Activated CD4-positive, alpha-beta T cell treated with anti-CD3 and anti-CD28 coated beads for 36 hours (primary cell): ENCODE measurements around the gene CASS4. TPM values are rescaled to one million over a fixed set of nuclear protein-coding genes. Genes with fewer than 3 reads are reported as not detected.
"Not testable (repeated sequence)": the region's sequence is repeated elsewhere in the genome, so short reads cannot be mapped to it uniquely, and the experiment has no call there.

ENCODE experiments used
- ATAC-seq: fragments of 200-7000 bp; cut with Tn5 transposase; one replicate; pipeline ENCODE4 v1.10.0; 2021; ENCODE audit warnings: mild to moderate bottlenecking, moderate library complexity
- CTCF ChIA-PET: fragments of 350-600 bp; sonication (Branson Sonifier 250); formaldehyde crosslinking; loops from one replicate; lab custom pipeline; 2021; ENCODE audit warnings: antibody characterized with exemption; lab: Charles Lee
- POLR2A ChIA-PET: fragments of 350-600 bp; sonication (Branson Sonifier 250); formaldehyde crosslinking; loops from one replicate; lab custom pipeline; 2021; ENCODE audit warnings: antibody characterized with exemption, inconsistent platforms; lab: Charles Lee
- DNase-seq: peaks from one replicate; pipeline ENCODE4 v3.0.0-alpha.2; 2020
- H3K27ac Mint-ChIP-seq: one replicate; pipeline ENCODE4 v1.8.0; 2021; ENCODE audit warnings: mixed read lengths
- H3K27me3 Mint-ChIP-seq: one replicate; pipeline ENCODE4 v1.8.0; 2021; ENCODE audit warnings: mixed read lengths
- H3K36me3 Mint-ChIP-seq: one replicate; pipeline ENCODE4 v1.8.0; 2021; ENCODE audit warnings: low read depth, mixed read lengths
- H3K4me1 Mint-ChIP-seq: one replicate; pipeline ENCODE4 v1.8.0; 2021; ENCODE audit warnings: mixed read lengths
- H3K4me3 Mint-ChIP-seq: one replicate; pipeline ENCODE4 v1.8.0; 2021; ENCODE audit warnings: mild to moderate bottlenecking, moderate library complexity, mixed read lengths
- H3K9me3 Mint-ChIP-seq: one replicate; pipeline ENCODE4 v1.8.0; 2021; ENCODE audit warnings: low read depth, mixed read lengths
- intact Hi-C, 2 experiments: fragments of 100-400 bp; cut with DNase I in 1 of 2; cut with micrococcal nuclease in 1 of 2; formaldehyde crosslinking; loops; one replicate each; pipeline versions ENCODE4 v1.14.2 to v1.15.1; 2022 to 2024; cut with DNase I, micrococcal nuclease
- total RNA-seq, 2 experiments: library from RNA; stranded (reverse); gene quantifications; one replicate each; pipeline ENCODE4 v1.2.3, GENCODE V29; 2021

Gene CASS4
- total RNA-seq, 2 experiments from 2014 or later = 5.1 to 5.6 TPM

- not testable (repeated sequence) for ATAC-seq, H3K9me3 Mint-ChIP-seq, H3K27me3 Mint-ChIP-seq, DNase-seq
- intact Hi-C loops = loop anchor here in 1 of 2 experiments (10.0 kb wide), 2 partner anchors 944 to 984 kb away; partner anchors contain the start of genes RAE1 and RBM38
- Mint-ChIP-seq H3K4me3 (peak overlapping the region; percentile 69), H3K36me3 (peaks cover 44% of the 10 kb centered on the region), H3K27ac (peak overlapping the region; percentile 94), H3K4me1 (peaks cover 41% of the 10 kb centered on the region)
- POLR2A ChIA-PET = interaction anchor here (0.6 to 1.6 kb wide), 3 partner anchors 17 to 58 kb away, joined by 3 to 6 read pairs (median 4); partner anchors contain the start of genes AURKA and CSTF1
- CTCF ChIA-PET = interaction anchor here (0.8 to 2.9 kb wide), 7 partner anchors 10 to 93 kb away, joined by 3 to 14 read pairs (median 7); partner anchors contain the start of genes AURKA and CSTF1
These were observed 773 bp upstream of the CASS4 start for GRCh38 chr20:56411287-56411686.

- H3K4me3 Mint-ChIP-seq = peak overlapping the region; percentile 69
- peaks cover 33% of the 10 kb centered on the region for H3K36me3 Mint-ChIP-seq
- intact Hi-C loops = loop anchor here (1.0 to 10.0 kb wide), 3 partner anchors 56 to 982 kb away; partner anchors contain the start of genes RAE1 (in 1 of the 2), RBM38 (in 1 of the 2) and RTF2 (in 1 of the 2)
- H3K27me3 Mint-ChIP-seq = no peaks in the 10 kb centered on the region
- peaks cover 52% of the 10 kb centered on the region for H3K4me1 Mint-ChIP-seq
- DNase-seq (no peak), ATAC-seq (no peak)
- ChIA-PET CTCF (interaction anchor here (0.7 to 2.9 kb wide), 7 partner anchors 9 to 138 kb away, joined by 3 to 14 read pairs (median 7); partner anchors contain the start of genes AURKA and CSTF1), POLR2A (interaction anchor here (0.7 to 1.6 kb wide), 4 partner anchors 14 to 57 kb away, joined by 3 to 6 read pairs (median 3); partner anchors contain the start of genes AURKA, CSTF1 and RTF2)
- H3K27ac Mint-ChIP-seq = peak overlapping the region; percentile 94
- peaks cover 1% of the 10 kb centered on the region for H3K9me3 Mint-ChIP-seq
These were observed 372 bp downstream of the CASS4 start for GRCh38 chr20:56412473-56412790.

- ChIA-PET POLR2A (interaction anchor here (1.1 to 1.6 kb wide), 3 partner anchors 13 to 20 kb away, joined by 3 to 6 read pairs (median 4); partner anchors contain the start of genes AURKA and CSTF1), CTCF (interaction anchor here (1.0 to 2.9 kb wide), 4 partner anchors 9 to 18 kb away, joined by 4 to 14 read pairs (median 14); no protein-coding TSS in a partner anchor)
- DNase-seq = no peak
- Mint-ChIP-seq H3K36me3 (peaks cover 31% of the 10 kb centered on the region), H3K4me1 (peaks cover 58% of the 10 kb centered on the region), H3K27ac (peak overlapping the region; percentile 94), H3K4me3 (peak overlapping the region; percentile 69), H3K27me3 (no peaks in the 10 kb centered on the region), H3K9me3 (peaks cover 1% of the 10 kb centered on the region)
- intact Hi-C loops = loop anchor here (1.0 to 10.0 kb wide), 3 partner anchors 55 to 982 kb away; partner anchors contain the start of genes RAE1 (in 1 of the 2), RBM38 (in 1 of the 2) and RTF2 (in 1 of the 2)
- no peak for ATAC-seq
These were observed 889 bp downstream of the CASS4 start for GRCh38 chr20:56412949-56413348.

GRCh38 chr20:56414842-56415765 lies 3.0 kb downstream of the CASS4 start:
- CTCF ChIA-PET = interaction anchor here (0.7 to 1.3 kb wide), 2 partner anchors 18 to 101 kb away, joined by 3 to 5 read pairs; no protein-coding TSS in a partner anchor
- peaks cover 76% of the 10 kb centered on the region for H3K4me1 Mint-ChIP-seq
- DNase-seq (peak; percentile 89), ATAC-seq (peak; percentile 72)
- H3K4me3 Mint-ChIP-seq = peak overlapping the region; percentile 48
- peak overlapping the region; percentile 88 for H3K27ac Mint-ChIP-seq
- H3K36me3 Mint-ChIP-seq = peaks cover 31% of the 10 kb centered on the region
- intact Hi-C loops = loop anchor here (1.0 to 10.0 kb wide), 7 partner anchors 23 to 980 kb away; partner anchors contain the start of genes AURKA (in 2 of the 2), CSTF1 (in 2 of the 2), FAM210B (in 1 of the 2) and RAE1 (in 1 of the 2)
- peaks cover 1% of the 10 kb centered on the region for H3K9me3 Mint-ChIP-seq
- no peaks in the 10 kb centered on the region for H3K27me3 Mint-ChIP-seq
- POLR2A ChIA-PET = interaction anchor here (1.2 kb wide), 1 partner anchor 9 kb away, joined by 3 read pairs; no protein-coding TSS in a partner anchor

- DNase-seq (no peak), ATAC-seq (no peak)
- peaks cover under 1% of the 10 kb centered on the region for H3K9me3 Mint-ChIP-seq
- ChIA-PET CTCF (interaction anchor here (0.6 to 1.8 kb wide), 4 partner anchors 9 to 52 kb away, joined by 3 to 4 read pairs (median 4); no protein-coding TSS in a partner anchor), POLR2A (interaction anchor here (1.4 kb wide), 1 partner anchor 37 kb away, joined by 7 read pairs; no protein-coding TSS in a partner anchor)
- peaks cover 26% of the 10 kb centered on the region for H3K36me3 Mint-ChIP-seq
- peak overlapping the region; percentile 95 for H3K27ac Mint-ChIP-seq
- no peak overlapping the region for H3K4me3 Mint-ChIP-seq
- intact Hi-C loops = loop anchor here (5.0 to 10.0 kb wide), 3 partner anchors 35 to 977 kb away; partner anchors contain the start of genes RAE1 (in 1 of the 2) and RBM38 (in 1 of the 2)
- no peaks in the 10 kb centered on the region for H3K27me3 Mint-ChIP-seq
- H3K4me1 Mint-ChIP-seq = peaks cover 87% of the 10 kb centered on the region
These were observed 5.3 kb downstream of the CASS4 start for GRCh38 chr20:56417402-56417801.

GRCh38 chr20:56417911-56418310 lies 5.9 kb downstream of the CASS4 start:
- Mint-ChIP-seq H3K9me3 (no peaks in the 10 kb centered on the region), H3K36me3 (peaks cover 21% of the 10 kb centered on the region), H3K27me3 (no peaks in the 10 kb centered on the region), H3K4me3 (peak overlapping the region; percentile 53), H3K27ac (peak overlapping the region; percentile 95), H3K4me1 (peaks cover 87% of the 10 kb centered on the region)
- DNase-seq = no peak
- no peak for ATAC-seq
- POLR2A ChIA-PET = interaction anchor here (1.4 to 1.6 kb wide), 2 partner anchors 25 to 37 kb away, joined by 4 to 7 read pairs; no protein-coding TSS in a partner anchor
- intact Hi-C loops = loop anchor here (5.0 to 10.0 kb wide), 3 partner anchors 34 to 977 kb away; partner anchors contain the start of genes RAE1 (in 1 of the 2) and RBM38 (in 1 of the 2)
- CTCF ChIA-PET = interaction anchor here (0.6 to 1.8 kb wide), 6 partner anchors 9 to 51 kb away, joined by 3 to 4 read pairs (median 3); no protein-coding TSS in a partner anchor

- peaks cover 85% of the 10 kb centered on the region for H3K4me1 Mint-ChIP-seq
- no peaks in the 10 kb centered on the region for H3K9me3 Mint-ChIP-seq
- H3K36me3 Mint-ChIP-seq = peaks cover 19% of the 10 kb centered on the region
- peak; percentile 39 for ATAC-seq
- H3K4me3 Mint-ChIP-seq = peak overlapping the region; percentile 53
- no peak for DNase-seq
- intact Hi-C loops = loop anchor here (5.0 to 10.0 kb wide), 3 partner anchors 34 to 976 kb away; partner anchors contain the start of genes RAE1 (in 1 of the 2) and RBM38 (in 1 of the 2)
- no peaks in the 10 kb centered on the region for H3K27me3 Mint-ChIP-seq
- ChIA-PET POLR2A (interaction anchor here (1.4 to 1.6 kb wide), 2 partner anchors 25 to 36 kb away, joined by 4 to 7 read pairs; no protein-coding TSS in a partner anchor), CTCF (interaction anchor here (0.6 to 1.8 kb wide), 8 partner anchors 10 to 51 kb away, joined by 3 to 9 read pairs (median 4); no protein-coding TSS in a partner anchor)
- peak overlapping the region; percentile 95 for H3K27ac Mint-ChIP-seq
These were observed 6.4 kb downstream of the CASS4 start for GRCh38 chr20:56418385-56418861.

- ATAC-seq (no peak), DNase-seq (no peak)
- Mint-ChIP-seq H3K27me3 (no peaks in the 10 kb centered on the region), H3K27ac (peak overlapping the region; percentile 49), H3K4me3 (no peak overlapping the region), H3K4me1 (peaks cover 80% of the 10 kb centered on the region), H3K9me3 (no peaks in the 10 kb centered on the region), H3K36me3 (peaks cover 12% of the 10 kb centered on the region)
- POLR2A ChIA-PET = no interaction called here
- intact Hi-C loops = loop anchor here in 1 of 2 experiments (2.0 kb wide), 1 partner anchor 21 kb away; no protein-coding TSS in a partner anchor
- CTCF ChIA-PET = interaction anchor here (1.4 to 1.8 kb wide), 3 partner anchors 9 to 22 kb away, joined by 4 to 6 read pairs (median 5); no protein-coding TSS in a partner anchor
These were observed 8.0 kb downstream of the CASS4 start for GRCh38 chr20:56420028-56420427.

- H3K9me3 Mint-ChIP-seq = no peaks in the 10 kb centered on the region
- no peak overlapping the region for H3K4me3 Mint-ChIP-seq
- H3K36me3 Mint-ChIP-seq = peaks cover 11% of the 10 kb centered on the region
- no peaks in the 10 kb centered on the region for H3K27me3 Mint-ChIP-seq
- ATAC-seq (no peak), DNase-seq (no peak)
- H3K27ac Mint-ChIP-seq = peak overlapping the region; percentile 63
- intact Hi-C loops = loop anchor here in 1 of 2 experiments (2.0 kb wide), 1 partner anchor 20 kb away; no protein-coding TSS in a partner anchor
- H3K4me1 Mint-ChIP-seq = peaks cover 75% of the 10 kb centered on the region
- POLR2A ChIA-PET = no interaction called here
- CTCF ChIA-PET = interaction anchor here (0.7 to 2.5 kb wide), 5 partner anchors 9 to 43 kb away, joined by 3 to 14 read pairs (median 3); partner anchors contain the start of gene CASS4
These were observed 9.1 kb downstream of the CASS4 start for GRCh38 chr20:56420940-56421688.
